ENCODE results near the gene BABAM1.

GRCh38 chr19:17319473-17320238, 52.4 kb downstream of the BABAM1 start:
- TF ChIP-seq CTCF (IDR thresholded peaks at IDR 0.05) (no peak), EP300 (IDR thresholded peaks at IDR 0.05) (no peak), POLR2A (IDR thresholded peaks at IDR 0.05) (no peak)

Measured in ovary (tissue), 3 donors.